ENCODE measurements around the gene NADSYN1. TPM values are rescaled to one million over a fixed set of nuclear protein-coding genes. Genes with fewer than 3 reads are reported as not detected.

Gene NADSYN1
- 10 to 100 TPM; 42.9 to 78.2 (median 64.1) TPM for total RNA-seq

GRCh38 chr11:71453037-71453917 is at the start of gene NADSYN1:
NADSYN1 (plus strand) TSS chr11:71453203; CDS start chr11:71453297, 94 bp downstream.
- no peak for TF ChIP-seq CTCF (IDR thresholded peaks at IDR 0.05)
- DNase-seq (ENCODE audit: low spot score) (peak; percentile 83), ATAC-seq (ENCODE audit: low FRiP score) (peak; percentile 92)

- DNase-seq (ENCODE audit: low spot score) (no peak), ATAC-seq (ENCODE audit: low FRiP score) (no peak)
- TF ChIP-seq CTCF (IDR thresholded peaks at IDR 0.05): no peak
Measured at GRCh38 chr11:71404209-71404608, 48.8 kb upstream of the NADSYN1 start.

- ATAC-seq (ENCODE audit: low FRiP score) (no peak), DNase-seq (ENCODE audit: low spot score) (no peak)
- TF ChIP-seq CTCF (IDR thresholded peaks at IDR 0.05): no peak
Measured at GRCh38 chr11:71406681-71407080, 46.3 kb upstream of the NADSYN1 start.

GRCh38 chr11:71407356-71407755 is 45.6 kb upstream of the NADSYN1 start:
- ATAC-seq (ENCODE audit: low FRiP score): no peak

GRCh38 chr11:71408826-71409225 is 44.2 kb upstream of the NADSYN1 start:
- no peak for DNase-seq (ENCODE audit: low spot score)
- no peak for ATAC-seq (ENCODE audit: low FRiP score)
- no peak for TF ChIP-seq CTCF (IDR thresholded peaks at IDR 0.05)

More at GRCh38 chr11:71407356-71407755, 45.6 kb upstream of the NADSYN1 start:
- no peak for TF ChIP-seq CTCF (IDR thresholded peaks at IDR 0.05)
- no peak for DNase-seq (ENCODE audit: low spot score)

GRCh38 chr11:71410363-71410966 is 42.5 kb upstream of the NADSYN1 start:
- ATAC-seq (ENCODE audit: low FRiP score): no peak
- no peak for TF ChIP-seq CTCF (IDR thresholded peaks at IDR 0.05)
- DNase-seq (ENCODE audit: low spot score): no peak
